AG04449 (cell line): ENCODE results near the gene THSD4.

ENCODE experiments used
- CTCF ChIA-PET: fragments of 350-600 bp; formaldehyde crosslinking; extraction: SDS; loops from one replicate; lab custom pipeline; 2021; ENCODE audit warnings: antibody characterized with exemption; lab: Yijun Ruan, JAX
- POLR2A ChIA-PET: fragments of 400-600, 350-600 bp; formaldehyde crosslinking; extraction: SDS; loops from one replicate; lab custom pipeline; 2020; ENCODE audit warnings: antibody characterized with exemption, inconsistent platforms; lab: Yijun Ruan, JAX
- DNase-seq: peaks from one replicate; pipeline ENCODE4 v3.0.0-alpha.2; 2010; ENCODE audit warnings: low read depth, low spot score
- H3K4me3 ChIP-seq: 2 replicates; pipeline ENCODE4 v1.5.1; 2011; ENCODE audit warnings: low read depth, mild to moderate bottlenecking, control low read depth, low read length
- CTCF ChIP-seq: IDR thresholded peaks from one replicate; pipeline ENCODE4 v1.5.1; 2011; ENCODE audit warnings: mild to moderate bottlenecking, moderate library complexity, low read length, control low read depth, inconsistent platforms; ENCODE audit not compliant: insufficient read depth; ENCODE audit errors: missing control alignments

The THSD4 gene

GRCh38 chr15:71551566-71551965, 436.3 kb downstream of the THSD4 start:
- POLR2A ChIA-PET, result no interaction called here
- no peak for DNase-seq
- H3K4me3 ChIP-seq, result no peak overlapping the region
- CTCF ChIA-PET, result no interaction called here
- no peak for TF ChIP-seq CTCF

GRCh38 chr15:71559098-71559497, 443.8 kb downstream of the THSD4 start:
- TF ChIP-seq CTCF, result no peak
- ChIA-PET POLR2A (no interaction called here), CTCF (no interaction called here)
- no peak overlapping the region for H3K4me3 ChIP-seq
- peak; percentile 24 for DNase-seq

- ChIA-PET POLR2A (no interaction called here), CTCF (no interaction called here)
Observed at GRCh38 chr15:71559616-71560015, 444.3 kb downstream of the THSD4 start.

GRCh38 chr15:71562251-71562650, 447.0 kb downstream of the THSD4 start:
- CTCF ChIA-PET, result interaction anchor here (1.1 to 1.4 kb wide), 4 partner anchors 10 to 91 kb away, joined by 3 to 6 read pairs (median 4); no protein-coding TSS in a partner anchor

More at GRCh38 chr15:71559616-71560015, 444.3 kb downstream of the THSD4 start:
- no peak for DNase-seq
- H3K4me3 ChIP-seq, result no peak overlapping the region
- TF ChIP-seq CTCF, result no peak

GRCh38 chr15:71564217-71564616, 448.9 kb downstream of the THSD4 start:
- no peak for TF ChIP-seq CTCF
- POLR2A ChIA-PET, result no interaction called here
- CTCF ChIA-PET, result no interaction called here
- DNase-seq, result no peak
- no peak overlapping the region for H3K4me3 ChIP-seq

More at GRCh38 chr15:71562251-71562650, 447.0 kb downstream of the THSD4 start:
- no peak for TF ChIP-seq CTCF
- no peak for DNase-seq
- no peak overlapping the region for H3K4me3 ChIP-seq
- POLR2A ChIA-PET, result interaction anchor here (0.7 kb wide), 1 partner anchor 671 kb away, joined by 3 read pairs; no protein-coding TSS in a partner anchor

GRCh38 chr15:71565006-71565405, 449.7 kb downstream of the THSD4 start:
- no peak overlapping the region for H3K4me3 ChIP-seq
- ChIA-PET POLR2A (no interaction called here), CTCF (no interaction called here)
- no peak for TF ChIP-seq CTCF
- no peak for DNase-seq
